ENCODE data around the gene SIAE.

- no peak for TF ChIP-seq POLR2A (IDR thresholded peaks at IDR 0.05)
- no peak for TF ChIP-seq CTCF (IDR thresholded peaks at IDR 0.05)
These were observed 80.9 kb downstream of the SIAE start for GRCh38 chr11:124592627-124593026.

Data from suprapubic skin (tissue), 3 donors.